ENCODE data around the gene NUFIP1.
"Not testable (repeated sequence)": the region's sequence is repeated elsewhere in the genome, so short reads cannot be mapped to it uniquely, and the experiment has no call there.

The NUFIP1 gene

DNA sequence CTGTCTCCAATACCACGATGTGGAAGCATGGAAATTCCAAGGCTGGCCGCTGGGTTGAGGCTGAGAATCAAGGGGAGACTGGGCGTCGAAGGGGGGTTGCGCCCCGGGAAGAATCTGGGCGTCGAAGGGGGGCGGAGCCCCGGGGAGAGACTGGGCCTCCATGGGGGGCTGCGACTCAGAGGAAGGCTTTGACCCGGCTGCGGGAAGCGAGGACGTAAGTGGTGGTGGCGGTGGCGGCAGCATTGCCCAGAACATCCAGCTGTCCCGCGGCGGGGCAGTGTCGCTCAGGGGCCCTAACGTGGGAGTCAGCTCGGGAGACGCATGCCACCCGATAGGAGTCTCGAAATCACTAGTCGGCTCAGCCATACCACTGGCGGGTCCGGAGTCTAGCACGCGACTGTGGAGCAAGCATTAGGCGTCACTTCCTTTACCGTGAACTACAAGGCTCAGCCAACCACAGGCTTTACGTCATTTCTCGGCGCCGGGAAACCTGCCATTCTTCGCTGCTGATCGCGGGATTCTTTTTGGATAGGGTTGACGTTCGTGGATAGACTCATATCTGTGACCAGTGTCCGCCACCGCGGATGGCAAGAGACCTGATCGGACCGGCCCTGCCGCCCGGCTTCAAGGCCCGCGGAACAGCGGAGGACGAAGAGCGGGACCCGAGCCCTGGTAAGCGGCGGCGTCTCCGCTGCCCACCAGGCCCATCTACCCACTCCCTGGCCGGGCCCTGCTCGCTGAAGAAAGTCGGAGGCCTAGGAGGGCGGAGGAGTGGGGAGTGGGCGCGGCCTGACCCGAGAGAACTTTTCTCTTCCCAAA is at the start of gene NUFIP1, which contains the start of gene GPALPP1:
Gene NUFIP1, minus strand, starts transcription at position 401 of the 819 bp plus-strand sequence. Its CDS starts 35 bp downstream, at position 366.
Gene GPALPP1, plus strand, starts transcription at position 468 of the 819 bp plus-strand sequence. Its CDS starts 117 bp downstream, at position 585.
- DNase-seq (ENCODE audit: low spot score): peak; percentile 93

DNA sequence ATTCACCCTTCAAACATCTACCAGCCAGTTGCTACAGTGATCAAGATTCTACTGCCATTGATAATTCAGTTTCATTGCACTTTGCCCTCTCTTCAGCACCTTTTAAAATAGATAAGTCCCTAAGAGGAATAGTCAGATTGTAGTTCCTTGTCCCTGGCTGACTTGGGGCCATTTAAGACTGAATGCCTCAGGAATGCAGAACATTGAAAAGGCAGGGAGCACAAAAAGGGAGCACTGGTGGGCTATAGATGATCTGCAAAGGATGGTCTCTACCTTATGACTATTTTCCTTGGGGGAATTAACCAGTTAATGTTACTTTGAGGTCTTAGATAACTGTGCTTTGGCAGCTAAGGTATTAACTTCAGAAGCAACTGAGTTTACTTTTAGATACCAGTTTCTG is 46.9 kb upstream of the NUFIP1 start:
- no peak for DNase-seq (ENCODE audit: low spot score)

DNA sequence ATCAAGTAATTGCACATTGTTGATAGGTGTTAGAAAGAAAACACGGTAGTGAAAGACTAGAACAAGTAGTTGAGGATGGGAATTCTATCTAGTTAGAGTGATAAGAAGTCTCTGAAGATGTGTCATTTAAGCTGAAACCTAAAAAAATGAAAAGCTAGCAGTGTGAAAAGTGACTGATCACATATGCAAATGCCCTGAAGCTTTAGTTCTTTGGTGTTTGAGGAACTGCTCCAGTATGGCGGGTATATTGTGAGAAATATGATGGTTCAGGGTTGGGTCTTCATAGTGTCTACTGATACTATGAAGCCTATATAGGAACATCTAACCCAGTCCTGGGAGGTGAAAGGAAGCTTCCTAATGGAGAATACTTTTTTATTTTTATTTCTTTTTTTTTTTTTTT is 45.1 kb upstream of the NUFIP1 start:
- no peak for DNase-seq (ENCODE audit: low spot score)

DNA sequence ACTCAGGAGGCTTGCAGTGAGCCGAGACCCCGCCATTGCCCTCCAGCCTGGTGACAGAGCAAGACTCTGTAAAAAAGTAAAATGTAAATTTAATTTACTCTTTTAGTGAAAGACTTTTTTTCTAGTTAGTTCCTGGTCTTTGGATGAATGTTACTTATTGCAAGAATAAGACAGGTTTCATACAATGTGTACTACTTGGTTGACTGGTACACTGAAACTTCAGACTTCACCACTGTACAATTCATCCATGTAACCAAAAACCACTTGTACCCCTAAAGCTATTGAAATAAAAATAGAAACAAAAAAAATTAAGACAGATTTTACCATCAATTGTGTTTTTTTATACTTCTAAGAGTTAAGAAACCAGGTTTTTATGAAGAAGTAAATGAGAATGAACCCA is 35.6 kb upstream of the NUFIP1 start:
- DNase-seq (ENCODE audit: low spot score): no peak

DNA sequence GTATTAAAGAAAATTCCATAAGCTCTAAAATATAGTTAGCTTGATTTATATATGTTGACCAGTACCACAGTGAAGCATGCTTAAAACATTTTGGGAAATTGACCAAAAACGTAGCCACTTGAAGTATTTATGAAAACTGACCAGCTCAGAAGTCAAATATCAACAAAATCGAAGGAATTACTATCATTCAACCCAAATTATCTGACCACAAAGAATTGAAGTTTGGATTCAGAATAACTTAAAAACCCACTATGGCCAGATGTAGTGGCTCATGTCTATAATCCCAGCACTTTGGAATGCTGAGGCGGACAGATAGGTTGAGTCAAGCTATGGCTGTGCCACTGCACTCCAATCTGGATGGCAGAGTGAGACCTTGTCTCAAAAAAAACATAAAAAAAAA is 32.0 kb upstream of the NUFIP1 start:
- DNase-seq (ENCODE audit: low spot score): no peak

DNA sequence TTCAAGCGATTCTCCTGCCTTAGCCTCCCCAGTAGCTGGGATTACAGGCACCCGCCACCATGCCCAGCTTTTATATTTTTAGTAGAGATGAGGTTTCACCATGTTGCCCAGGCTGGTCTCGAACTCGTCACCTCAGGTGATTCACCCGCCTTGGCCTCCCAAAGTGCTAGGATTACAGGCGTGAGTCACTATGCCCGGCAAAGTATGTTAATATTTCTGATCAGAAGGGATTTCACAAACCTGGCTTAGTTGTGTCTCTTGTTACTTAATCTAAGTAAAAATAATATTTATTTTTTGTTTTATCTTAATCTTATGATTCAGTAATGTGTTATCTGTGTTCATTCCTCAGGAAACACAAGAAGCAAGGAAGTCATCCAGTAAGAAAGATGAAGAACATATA is 30.7 kb upstream of the NUFIP1 start:
- DNase-seq (ENCODE audit: low spot score): not testable (repeated sequence)

DNA sequence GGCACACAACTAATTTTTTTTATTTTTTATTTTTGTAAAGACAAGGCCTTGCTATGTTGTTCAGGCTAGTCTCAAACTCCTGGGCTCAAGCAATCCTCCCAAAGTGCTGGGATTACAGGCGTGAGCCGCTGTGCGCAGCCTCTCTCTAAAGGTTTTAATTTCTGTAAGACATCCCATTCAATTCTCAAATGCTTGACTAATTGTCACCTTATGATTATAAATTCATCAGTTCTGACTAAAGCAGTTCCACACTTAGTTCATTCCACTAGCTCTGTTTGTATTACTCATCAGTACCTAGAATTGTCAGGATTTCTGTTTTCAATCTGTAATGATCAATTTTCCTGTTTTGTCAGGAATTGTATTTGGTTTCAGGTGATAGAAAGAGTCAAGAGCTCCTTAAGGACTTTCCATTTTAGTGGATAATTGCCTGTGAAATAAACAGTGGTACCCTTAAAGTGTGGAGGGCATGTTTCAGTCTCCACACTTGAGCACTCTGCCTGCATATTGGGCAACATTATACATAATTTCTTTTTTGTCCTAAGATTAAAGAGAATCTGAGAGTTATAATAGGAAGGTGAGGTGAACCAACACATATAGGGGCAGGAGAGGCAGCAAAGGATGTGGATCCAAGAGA is 27.6 kb upstream of the NUFIP1 start:
- DNase-seq (ENCODE audit: low spot score): no peak

DNA sequence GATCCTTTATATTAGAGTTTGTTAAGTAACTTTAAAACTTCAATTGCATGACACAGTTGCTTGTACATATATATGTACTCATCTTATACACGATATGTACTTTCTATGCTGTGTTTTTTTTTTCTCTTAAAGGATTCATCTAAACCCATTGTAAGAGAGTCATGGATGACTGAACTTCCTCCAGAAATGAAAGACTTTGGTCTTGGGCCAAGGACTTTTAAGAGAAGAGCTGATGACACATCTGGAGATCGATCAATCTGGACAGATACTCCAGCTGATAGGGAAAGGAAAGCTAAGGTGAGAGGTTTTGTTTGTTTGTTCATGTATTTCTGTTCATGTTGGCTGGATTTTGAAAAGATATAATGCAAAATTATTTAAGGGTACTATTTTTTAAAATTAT is 26.0 kb upstream of the NUFIP1 start:
- no peak for DNase-seq (ENCODE audit: low spot score)

DNA sequence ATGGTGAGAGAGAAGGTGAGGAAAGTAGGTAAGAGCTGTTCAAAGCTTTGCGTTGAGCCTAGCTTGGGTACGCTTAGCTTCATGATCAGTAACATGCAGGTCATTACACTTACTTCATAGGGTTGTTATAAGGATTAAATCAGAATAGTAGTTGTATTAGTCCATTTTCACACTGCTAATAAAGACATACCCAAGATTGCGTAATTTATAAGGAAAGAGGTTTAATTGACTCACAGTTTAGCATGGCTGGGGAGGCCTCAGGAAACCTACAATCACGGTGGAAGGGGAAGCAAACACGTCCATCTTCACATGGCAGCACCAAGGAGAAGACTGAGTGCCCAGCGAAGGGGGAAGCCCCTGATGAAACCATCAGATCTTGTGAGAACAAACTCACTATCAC is 21.9 kb upstream of the NUFIP1 start:
- DNase-seq (ENCODE audit: low spot score): no peak

DNA sequence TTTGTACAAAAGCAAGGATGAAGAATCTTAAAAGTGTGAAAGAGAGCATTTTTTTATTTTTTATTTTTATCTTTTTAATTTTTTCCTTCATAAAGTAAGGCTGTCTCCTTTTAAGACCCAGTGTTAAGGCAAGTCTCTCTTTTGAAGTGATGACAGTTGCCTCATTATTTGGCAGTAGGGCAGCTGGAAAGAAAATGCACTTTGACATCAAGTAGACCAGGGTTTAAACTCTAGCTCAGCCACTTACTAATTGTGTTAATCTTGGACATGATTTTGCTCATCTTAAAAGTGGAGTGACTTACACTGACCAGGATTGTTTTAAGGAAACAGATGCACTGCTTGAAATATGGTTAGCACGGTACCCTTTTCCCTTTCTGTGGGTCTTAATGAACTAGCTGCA is 18.6 kb upstream of the NUFIP1 start:
- no peak for DNase-seq (ENCODE audit: low spot score)

DNA sequence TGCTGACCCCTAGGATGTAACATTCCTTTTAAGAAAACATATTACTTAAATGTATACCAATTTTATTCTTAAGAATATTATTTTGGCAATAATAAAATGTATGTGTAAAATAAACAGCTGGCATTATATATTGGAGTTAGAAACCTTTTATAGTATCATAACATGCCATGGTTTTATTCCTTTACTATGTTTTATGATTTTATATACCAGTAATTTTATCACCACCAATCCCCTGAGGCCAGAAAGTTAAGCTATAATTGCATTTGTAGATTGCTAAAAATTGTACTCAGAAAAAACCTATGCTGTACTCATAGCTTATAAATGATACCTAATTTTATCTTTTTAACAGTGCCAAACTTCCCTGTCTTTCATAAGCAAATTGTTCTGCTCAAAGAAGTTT is 18.0 kb upstream of the NUFIP1 start:
- DNase-seq (ENCODE audit: low spot score): no peak

DNA sequence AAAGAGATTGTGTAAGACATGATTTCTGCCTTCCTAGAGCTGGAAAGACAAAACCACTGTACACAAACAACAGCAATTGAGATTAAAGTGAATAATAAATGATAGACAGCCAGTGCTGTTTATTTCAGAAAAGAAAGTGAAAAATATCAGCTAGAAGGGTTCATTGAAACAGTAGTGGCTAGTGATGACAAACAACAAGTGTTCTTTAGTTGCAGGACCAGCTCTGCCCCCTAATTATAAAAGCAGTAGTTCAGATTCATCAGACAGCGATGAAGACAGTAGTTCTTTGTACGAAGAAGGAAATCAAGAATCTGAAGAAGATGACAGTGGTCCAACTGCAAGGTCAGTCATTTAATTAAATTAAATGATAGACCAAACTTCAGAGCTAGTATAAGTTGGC is 14.8 kb upstream of the NUFIP1 start:
- DNase-seq (ENCODE audit: low spot score): no peak

DNA sequence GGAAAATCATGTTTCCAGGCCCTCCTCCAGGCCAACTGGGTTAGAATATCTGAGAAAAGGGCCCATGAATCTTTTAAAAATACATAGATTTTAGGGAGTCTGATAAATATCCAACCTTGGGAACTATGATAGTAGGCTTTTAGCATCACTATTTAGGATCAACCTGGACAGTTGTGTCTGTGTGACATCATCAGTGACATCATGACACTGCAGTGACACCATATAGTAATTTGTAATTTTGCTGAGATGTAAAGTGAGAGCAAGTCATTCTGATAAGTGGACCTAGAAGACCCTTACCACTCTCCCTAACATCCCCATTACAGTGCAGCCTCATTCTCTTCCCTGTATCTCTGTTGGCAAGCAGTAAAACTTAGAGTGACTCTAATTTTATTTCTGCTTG is 14.1 kb upstream of the NUFIP1 start:
- DNase-seq (ENCODE audit: low spot score): no peak

DNA sequence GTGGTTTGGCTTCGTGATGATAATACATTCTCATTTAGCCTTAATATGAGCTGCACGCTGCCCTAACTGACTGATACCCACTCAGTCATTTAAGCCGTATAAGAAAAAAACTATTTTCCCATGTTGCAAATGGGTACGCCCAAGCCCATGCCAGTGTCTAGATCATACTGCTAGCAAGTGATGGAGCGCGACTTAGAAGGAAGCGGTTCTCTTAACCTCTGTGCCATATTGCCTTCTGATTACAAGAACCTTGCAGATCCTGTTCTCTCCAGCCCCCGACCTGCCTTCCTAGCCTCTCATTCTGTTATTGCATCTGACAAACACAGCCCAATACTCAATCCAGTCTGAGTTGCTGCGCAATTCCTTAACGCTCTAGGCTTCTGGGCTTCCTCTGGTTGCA is 670 bp upstream of the NUFIP1 start:
- DNase-seq (ENCODE audit: low spot score): no peak

DNA sequence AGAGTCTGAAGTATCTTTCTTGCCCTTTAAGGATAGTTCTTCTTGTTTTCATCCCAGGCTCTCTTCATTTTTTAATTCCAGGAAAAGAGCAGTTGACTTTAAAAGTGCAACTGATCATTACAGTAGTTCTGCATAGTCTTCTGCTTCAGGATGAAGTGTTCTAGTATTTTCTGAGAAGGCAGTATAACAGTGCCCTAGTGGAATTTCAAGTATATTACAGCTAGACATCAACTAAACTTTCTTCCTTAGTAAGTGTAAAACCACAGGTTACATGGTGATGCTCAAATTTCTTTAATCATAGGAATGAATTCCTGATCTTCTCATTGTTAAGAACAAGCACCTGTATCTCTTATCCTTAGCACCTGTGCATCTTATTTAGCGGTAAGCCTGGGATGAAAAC is 10.9 kb downstream of the NUFIP1 start:
- no peak for DNase-seq (ENCODE audit: low spot score)

DNA sequence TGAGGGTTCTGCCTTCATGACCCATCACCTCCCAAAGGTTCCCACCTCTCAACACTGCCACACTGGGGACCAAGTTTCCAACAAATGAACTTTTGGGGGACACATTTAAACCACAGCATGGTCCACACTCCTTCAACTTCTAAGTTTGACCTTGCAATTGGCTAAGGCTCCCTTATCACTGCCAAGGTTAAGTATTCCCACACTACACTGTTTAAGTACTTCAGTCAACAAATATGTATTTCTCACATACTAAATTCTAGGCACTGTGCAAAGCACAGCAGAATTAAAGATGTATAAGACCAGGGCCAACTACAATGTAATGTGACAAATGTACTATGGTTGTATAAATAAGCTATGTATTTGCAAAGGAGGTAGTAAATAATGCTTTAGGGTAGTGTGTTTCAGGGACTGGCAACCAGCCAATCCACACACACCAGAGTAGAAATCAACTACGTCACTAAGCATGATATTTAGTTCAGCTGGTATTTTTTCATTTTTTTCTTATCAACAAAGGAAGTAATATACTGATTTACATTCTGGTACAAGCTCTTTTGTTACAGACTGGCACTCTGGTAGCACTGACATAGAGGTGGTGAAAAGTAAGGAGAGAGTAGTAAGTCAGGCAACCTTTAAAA is 12.2 kb downstream of the NUFIP1 start:
- no peak for DNase-seq (ENCODE audit: low spot score)

DNA sequence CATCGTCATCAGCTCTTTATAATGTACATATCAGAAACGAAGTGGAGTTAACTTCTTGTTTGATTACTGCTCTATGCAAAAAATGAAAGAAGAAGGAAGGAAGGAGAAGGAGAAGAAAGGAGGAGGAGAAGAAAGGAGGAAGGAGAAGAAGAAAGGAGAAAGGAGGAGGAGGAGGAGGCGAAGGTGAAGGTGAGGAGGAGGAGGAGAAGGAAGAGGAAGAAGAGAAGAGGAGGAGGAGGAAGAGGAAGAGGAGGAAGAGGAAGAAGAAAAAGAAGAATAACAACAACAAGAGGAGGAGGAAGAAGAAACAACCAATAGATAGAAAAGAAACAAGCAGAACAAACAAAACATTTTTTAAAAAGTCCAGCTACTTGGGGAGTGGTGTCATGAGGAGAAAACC is 13.1 kb downstream of the NUFIP1 start:
- DNase-seq (ENCODE audit: low spot score): no peak

DNA sequence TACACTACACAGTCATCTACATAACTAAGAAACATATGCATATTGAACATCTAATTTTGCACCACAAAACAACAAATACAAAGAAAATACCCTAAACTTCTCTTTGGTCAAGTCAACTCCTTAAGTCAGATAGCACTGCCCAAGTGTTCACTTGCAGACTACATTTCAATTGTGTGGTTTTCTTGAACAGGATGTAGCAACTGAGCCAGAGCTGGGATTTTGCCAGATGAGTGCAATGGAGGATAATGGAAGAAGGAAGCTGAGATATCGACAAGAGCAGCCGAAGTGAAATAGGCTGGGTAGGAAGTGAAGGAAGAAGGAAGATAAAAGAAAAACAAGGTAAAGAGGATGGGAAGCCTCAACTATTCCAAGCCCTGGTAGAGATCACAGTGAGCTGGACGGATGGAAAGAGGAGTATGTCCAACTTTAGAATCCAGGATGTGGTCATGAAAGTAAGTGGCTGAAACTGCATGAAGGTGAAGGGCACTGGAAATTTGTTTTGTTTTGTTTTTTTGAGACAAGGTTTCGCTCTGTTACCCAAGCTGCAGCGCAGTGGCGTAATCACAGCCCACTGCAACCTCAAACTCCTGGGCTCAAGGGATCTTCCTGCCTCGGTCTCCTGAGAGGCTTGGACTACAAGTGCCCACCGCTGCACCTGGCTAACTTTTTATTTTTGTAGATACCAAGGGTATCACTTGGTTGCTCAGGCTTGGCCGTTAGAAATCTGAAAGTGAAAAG is 15.0 kb downstream of the NUFIP1 start:
- no peak for DNase-seq (ENCODE audit: low spot score)

DNA sequence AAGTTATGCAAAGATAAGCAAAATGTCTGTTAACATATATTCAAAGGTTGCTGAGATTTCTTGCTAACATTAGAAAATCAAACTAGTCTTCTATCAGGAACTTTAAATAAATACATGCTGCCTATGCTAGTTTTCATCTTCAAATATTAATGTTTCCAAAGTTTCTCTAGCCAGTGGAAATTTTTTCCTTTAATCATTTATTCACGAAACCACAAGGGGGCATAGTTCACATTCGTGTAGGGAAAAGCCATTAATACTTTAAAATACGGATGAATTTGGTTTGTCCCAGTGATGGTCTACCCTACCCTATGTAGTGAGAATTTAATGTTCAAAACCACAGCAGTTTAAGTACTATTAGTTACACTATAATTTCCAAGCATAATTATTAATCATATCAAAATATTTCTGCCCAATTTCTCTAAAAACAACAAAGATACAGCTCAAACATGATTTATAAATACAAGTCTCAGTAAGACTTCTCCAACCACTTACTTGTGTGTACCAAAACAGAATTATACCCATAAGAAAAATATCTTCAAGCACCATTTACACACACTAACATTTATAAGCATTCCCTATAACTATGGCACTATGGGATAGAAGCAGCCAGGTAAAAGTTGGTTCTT is 16.2 kb downstream of the NUFIP1 start:
- DNase-seq (ENCODE audit: low spot score): peak; percentile 42

DNA sequence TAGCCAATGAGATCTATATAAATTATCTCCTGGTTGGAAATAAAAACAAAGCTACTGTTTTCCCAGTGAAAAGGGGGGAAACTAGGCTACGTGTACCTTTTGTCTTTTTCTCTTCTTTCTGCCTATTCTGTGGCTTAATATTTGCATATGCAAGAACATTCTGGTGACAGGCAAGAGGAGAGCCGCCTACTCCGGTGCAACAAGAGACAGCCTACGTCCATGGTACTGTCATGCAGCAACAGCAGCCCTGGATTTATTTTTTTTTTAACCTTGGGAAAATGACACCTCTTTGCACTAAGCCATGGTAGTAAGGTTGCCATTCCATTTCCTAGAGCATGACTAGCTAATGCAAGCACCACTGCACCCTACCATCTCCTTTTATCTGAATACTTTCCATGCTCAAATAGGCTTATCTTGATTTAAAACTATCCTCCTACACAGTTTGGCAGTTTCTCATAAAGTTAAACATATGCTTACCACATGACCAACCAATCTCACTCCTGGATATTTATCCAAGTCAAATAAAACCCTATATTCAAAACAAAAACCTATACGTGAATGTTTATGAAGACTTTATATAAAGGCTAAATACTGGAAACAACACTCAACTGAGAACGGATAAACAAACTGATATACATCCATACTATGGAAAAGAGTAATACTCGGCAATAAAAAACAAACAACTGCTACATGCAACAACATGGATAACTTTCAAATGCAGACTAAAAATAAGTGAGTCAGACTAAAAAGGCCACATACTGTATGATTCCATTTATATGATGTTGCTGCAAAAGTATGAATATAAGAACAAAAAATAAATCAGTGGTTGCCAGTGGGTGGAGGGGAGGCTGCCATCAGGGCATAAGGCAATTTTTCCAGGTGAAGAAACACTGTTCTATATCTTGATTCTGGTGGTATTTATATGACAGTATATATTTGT is 17.3 kb downstream of the NUFIP1 start:
- no peak for DNase-seq (ENCODE audit: low spot score)

All from LoVo (cell line).